Stimulated activated CD8-positive, alpha-beta memory T cell treated with anti-CD3 and anti-CD28 coated beads, Interleukin-12 subunit alpha, Interleukin-12 subunit beta, amount 100 ng/mL, for 4 hours (primary cell): ENCODE data around the gene MST1R.
"Not testable (repeated sequence)": the region's sequence is repeated elsewhere in the genome, so short reads cannot be mapped to it uniquely, and the experiment has no call there.

ENCODE experiments used
- DNase-seq: peaks from one replicate; pipeline ENCODE4 v3.0.0-alpha.2; 2020; ENCODE audit warnings: low read depth

Gene MST1R

GRCh38 chr3:49903451-49904424 lies at the start of gene MST1R:
TSS of gene MST1R (minus strand) at chr3:49903873. CDS start at chr3:49903609, 264 bp downstream.
- peak; percentile 68 for DNase-seq

- no peak for DNase-seq
Observed at GRCh38 chr3:49952924-49953323, 49.3 kb upstream of the MST1R start.

- DNase-seq = no peak
Observed at GRCh38 chr3:49942651-49943050, 39.0 kb upstream of the MST1R start.

GRCh38 chr3:49940667-49941249 lies 37.1 kb upstream of the MST1R start:
- DNase-seq = no peak

DNA sequence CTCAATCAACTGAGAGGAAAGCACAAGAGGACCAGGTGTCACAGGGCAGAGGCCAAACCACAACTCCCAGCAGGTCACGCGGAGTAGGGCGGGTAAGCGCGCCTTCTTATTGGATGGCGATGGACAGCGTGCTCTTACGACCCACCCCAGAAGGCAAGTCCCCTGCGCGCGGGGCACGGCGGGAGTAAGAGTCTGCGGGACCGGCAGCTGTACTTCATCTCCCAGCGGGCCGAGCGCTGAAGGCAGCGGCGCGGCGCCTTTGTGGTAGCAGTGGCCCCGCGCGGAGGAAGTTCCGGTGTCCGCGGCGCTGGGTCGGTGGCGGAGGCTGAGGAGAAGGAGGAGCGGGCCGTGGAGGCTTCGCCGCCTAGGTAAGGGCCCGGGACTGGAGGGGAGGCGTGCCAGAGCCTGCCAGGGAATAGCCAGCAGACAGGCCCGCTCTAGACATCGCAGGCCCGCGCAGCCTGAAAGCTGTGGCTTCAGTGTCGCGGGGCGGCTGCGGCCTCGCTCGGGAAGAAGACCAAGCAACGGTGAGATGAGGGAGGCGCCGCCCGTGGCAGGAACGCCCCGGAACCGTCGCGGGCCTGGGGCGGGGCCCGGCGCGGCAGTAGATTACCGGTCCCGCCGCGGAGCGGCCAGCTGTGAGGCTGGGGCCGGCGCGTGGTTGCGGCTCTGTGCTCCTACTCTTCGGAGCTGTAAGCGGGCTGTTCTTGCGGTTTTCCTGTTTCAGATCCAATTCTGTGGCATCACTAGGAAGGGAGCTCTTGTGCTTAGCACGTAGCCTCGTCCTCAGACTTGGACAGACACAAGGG lies 36.4 kb upstream of the MST1R start, which contains the start of gene RBM6:
Gene RBM6 (plus strand): TSS at position 293 of the 809 bp plus-strand sequence. CDS start 22,492 bp downstream, outside the sequence.
- peak; percentile 90 for DNase-seq

DNA sequence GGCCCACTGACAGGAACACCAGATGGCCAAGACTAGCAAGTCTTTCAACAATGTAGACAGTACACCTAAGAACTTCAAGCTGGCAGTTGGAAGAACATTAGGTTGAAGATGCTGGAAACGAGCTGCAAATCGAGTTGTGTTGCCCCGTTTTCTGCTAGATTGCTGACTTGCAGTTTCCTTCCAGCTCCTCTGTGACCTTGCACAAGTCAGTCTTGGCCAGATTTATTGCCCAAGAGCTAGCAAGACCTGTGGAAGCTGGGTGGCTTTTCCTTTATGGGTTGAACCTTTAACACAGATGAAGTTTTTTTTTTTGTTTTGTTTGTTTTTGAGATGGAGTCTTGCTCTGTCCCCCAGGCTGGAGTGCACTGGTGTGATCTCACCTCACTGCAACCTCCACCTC lies 33.4 kb upstream of the MST1R start:
- DNase-seq = no peak

DNA sequence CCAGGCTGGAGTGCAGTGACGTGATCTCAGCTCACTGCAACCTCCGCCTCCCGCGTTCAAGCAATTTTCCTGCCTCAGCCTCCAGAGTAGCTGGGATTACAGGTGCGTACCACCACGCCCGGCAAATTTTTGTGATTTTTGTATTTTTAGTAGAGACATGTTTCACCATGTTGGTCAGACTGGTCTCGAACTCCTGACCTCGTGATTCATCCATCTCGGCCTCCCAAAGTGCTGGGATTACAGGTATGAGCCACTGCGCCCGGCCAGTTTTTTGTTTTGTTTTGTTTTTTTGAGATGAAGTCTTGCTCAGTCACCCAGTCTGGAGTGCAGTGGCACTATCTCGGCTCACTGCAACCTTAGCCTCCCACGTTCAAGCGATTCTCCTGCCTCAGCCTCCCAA lies 28.6 kb upstream of the MST1R start:
- not testable (repeated sequence) for DNase-seq

DNA sequence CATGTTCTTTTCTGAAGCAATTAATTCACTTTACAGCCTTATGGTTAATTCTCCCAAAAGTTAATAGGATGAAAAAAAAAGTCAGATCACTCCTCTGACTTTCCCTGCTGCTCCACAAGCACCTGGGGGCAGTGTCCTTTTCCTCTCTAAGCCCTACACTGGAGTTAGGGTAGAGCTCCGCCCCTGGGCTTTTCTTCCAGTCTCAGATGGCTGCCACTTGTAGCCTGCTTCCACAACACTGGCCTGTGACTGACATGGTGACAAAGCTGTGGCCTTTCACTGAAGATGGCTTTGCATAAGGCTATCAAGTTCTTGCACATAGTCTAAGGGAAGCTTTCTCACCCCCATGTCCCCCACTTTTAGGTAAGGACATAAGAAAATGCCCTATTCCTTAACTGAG lies 27.2 kb upstream of the MST1R start:
- DNase-seq = no peak

DNA sequence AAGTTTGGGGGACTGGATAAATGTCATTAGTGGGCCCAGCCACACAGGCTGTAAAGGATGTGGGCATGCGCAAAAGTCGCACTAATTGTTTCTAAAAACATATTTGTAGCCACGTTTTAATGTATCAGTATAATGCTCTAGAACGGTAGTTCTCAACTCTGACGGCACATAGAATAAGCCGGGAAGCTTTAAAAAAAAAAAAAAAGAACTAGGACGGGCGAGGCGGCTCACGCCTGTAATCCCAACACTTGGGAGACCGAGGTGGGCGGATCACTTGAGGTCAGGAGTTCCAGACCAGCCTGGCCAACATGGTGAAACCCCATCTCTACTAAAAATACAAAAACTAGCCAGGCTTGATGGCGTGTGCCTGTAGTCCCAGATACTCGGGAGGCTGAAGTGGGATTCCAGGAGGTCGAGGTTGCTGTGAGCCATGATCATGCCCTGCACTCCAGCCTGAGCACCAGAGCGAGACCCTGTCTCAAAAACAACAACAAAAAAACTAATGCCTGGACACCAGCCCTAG lies 26.6 kb upstream of the MST1R start:
- DNase-seq = no peak

DNA sequence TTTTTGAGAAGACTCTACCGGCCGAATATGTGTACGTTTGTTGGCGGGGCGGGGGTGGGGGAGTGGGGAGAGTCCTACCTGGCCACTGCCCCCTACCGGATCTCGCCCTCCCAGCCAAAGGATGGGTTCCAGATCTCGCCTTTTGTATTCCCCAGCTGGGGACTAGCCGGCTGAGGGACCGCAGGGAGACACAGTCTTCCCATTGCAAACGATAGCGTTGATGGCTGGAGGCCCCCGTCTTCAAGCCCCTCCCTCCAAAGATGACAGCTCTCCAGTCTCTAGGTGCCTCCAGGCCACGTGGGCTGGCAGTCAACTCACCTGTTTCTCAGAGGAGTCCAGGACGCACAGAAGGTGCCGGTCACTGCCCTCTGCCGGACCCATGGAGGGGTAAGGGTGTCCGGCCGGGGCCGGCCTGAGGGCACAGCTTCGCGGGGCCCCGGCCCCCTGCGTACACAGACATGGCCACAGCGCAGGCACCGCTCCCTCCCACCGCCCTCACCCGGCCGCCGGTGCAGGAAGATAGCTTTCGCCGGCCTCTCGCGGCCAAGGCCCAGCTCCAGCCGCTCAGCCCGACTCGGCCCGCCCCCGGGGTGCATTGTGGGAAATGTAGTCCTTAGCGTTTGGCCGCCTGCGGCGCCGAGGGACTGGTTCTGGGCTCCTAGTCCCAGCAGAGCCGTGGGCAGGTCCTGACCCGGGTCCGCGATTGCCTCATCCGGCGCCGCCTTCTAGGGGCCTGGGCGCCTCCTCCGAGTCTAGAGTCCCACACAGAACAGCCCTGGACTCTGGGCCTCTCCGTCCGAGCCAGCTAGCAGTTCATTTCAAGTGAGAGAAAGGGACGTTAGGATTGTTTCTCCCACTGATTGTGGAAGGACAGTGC lies 25.9 kb upstream of the MST1R start, which contains the start of gene MON1A:
Gene MON1A (minus strand): TSS at position 521 of the 877 bp plus-strand sequence. CDS start 16,465 bp downstream, outside the sequence.
- peak; percentile 77 for DNase-seq

DNA sequence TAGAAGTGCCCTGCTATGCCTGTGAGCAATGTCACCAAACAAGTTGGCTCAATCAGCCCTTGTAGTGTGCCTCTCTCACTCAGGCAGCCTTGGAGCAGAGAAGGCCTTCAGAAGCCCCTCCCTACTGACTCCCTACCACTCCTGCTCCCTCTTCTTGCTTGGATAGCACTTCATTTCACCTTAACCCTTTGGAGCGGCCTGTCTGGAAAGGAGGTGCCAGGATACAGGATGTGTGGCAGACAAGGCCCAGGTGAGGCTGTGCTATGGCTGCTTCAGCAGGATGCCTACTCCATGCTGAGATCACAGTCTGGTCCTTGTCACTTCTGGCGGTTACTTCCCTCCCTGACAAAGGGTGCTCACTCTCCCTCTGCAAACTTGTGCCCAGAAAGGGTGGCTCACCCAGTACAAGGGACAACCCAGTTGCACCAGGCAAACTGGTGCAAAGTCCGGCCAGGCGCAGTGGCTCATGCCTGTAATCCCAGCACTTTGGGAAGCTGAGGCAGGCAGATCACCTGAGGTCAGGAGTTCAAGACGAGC lies 24.9 kb upstream of the MST1R start:
- no peak for DNase-seq

DNA sequence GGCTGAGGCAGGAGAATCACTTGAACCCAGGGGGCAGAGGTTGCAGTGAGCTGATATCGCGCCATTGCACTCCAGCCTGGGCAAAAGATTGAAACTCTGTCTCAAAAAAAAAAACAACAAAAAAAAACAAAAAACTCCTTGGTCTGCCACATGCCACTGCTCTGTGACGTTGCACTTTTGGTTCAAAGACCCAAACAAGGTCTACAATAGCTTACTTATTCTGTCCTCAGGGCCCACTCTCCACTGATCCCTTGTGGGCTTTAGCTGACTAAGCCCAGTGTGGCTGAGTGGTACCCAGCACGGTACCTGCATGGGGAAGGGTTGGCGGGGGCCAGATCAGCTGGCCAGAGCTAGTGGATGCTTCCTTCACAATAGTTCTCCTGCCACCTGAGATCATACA lies 24.1 kb upstream of the MST1R start:
- DNase-seq = no peak

- DNase-seq = no peak
Observed at GRCh38 chr3:49926117-49926728, 22.6 kb upstream of the MST1R start.

DNA sequence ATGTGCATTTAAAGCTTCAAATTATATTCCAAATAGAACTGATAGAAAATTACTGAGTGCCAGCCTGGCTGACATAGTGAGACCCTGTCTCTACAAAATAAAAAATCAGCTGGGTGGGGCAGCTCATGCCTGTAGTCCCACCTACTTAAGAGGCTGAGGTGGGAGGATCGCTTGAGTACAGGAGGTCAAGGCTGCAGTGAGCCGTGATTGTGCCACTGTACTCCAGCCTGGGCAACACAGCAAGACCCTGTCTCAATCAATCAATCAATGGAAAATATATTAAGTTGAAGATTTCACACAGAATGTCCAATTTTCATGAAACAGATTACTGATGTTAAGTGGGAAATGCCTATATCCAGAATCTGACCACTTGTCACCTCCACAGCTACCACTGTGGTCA lies 21.8 kb upstream of the MST1R start:
- no peak for DNase-seq

GRCh38 chr3:49924683-49925082 lies 21.0 kb upstream of the MST1R start:
- DNase-seq = no peak

GRCh38 chr3:49917806-49918590 lies 14.3 kb upstream of the MST1R start:
- DNase-seq = not testable (repeated sequence)

DNA sequence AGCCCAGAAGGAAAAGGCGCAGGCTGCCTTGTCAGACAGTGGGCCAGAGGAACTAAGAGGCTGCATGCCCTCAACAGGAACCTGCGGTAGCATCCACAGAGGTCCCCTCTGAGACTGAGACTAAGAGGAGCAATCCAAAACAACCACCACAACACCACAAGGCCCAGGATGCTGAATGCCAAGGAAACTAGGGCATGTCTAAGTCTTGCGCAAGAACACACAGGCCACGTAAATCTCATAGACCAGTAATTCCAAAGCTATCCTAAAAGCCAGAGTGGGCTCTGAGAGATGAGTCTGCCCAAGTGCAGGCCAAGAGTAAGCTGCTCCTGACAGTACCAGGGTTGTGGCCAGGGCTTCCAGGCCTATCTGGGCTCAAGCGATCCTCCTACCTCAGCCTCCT lies 13.0 kb upstream of the MST1R start:
- DNase-seq = no peak

GRCh38 chr3:49914906-49915305 lies 11.2 kb upstream of the MST1R start:
- DNase-seq = no peak

DNA sequence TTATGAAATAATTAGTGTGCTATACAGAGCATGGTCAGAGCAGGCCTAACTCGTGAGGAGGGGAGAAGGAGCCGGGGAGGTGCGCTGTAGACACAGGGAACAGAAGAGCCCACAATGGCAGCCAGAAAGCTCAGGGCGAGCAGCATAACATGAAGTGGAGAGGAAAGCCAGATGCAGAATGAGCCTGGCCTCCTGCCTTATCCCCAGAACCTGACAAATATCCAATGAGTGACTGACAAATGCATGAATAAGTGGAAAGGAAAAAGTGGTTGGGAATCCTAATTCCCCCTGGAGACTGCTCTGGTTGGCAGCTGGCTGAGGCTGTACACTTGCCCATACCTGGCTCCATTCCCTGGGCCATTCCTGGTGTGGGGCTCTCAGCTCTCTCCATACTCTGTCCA lies 9.2 kb upstream of the MST1R start:
- DNase-seq = no peak
